K562 (cell line): ENCODE measurements around the gene AMIGO1. TPM values are rescaled to one million over a fixed set of nuclear protein-coding genes. Genes with fewer than 3 reads are reported as not detected.

Source experiments
- ATAC-seq: fragments of 200-7000 bp; cut with Tn5 transposase; 3 replicates; pipeline ENCODE4 v1.9.1; 2020; ENCODE audit warnings: moderate library complexity
- BruUV-seq: library from RNA; stranded (reverse); fragments of 400-500 nt; replicated peaks from 2 replicates; lab custom pipeline; 2021; lab: Mats Ljungman, UMichigan
- CTCF ChIA-PET: fragments of 300-600 bp; formaldehyde crosslinking; extraction: SDS; loops from one replicate; lab custom pipeline; 2021; ENCODE audit warnings: low intra/inter-chr PET ratio; lab: Yijun Ruan, JAX
- POLR2A ChIA-PET: fragments of 300-600, 350-650 bp; sonication (Branson Sonifier 250); formaldehyde crosslinking; extraction: SDS; loops from one replicate; lab custom pipeline; 2021; ENCODE audit warnings: antibody characterized with exemption, inconsistent platforms; lab: Yijun Ruan, JAX
- DNase-seq, 4 experiments: peaks; one replicate each; pipeline versions ENCODE4 v3.0.0 to v3.0.0-alpha.2; 2011 to 2018; ENCODE audit warnings: low spot score in 3 of 4, mixed read lengths in 3 of 4; ENCODE audit errors: extremely low read depth in 1 of 4
- FAIRE-seq: peaks from 2 replicates; lab custom pipeline; 2011; peaks lifted over from hg19 to GRCh38; lab: Jason Lieb, UNC
- H2AFZ ChIP-seq: 2 replicates; pipeline ENCODE4 v1.6.0; 2011; ENCODE audit warnings: low read depth, low read length, control low read depth, inconsistent platforms
- H3K27ac ChIP-seq: fragments of 200-600 bp; 3 replicates; pipeline ENCODE4 v1.8.0; 2011; ENCODE audit warnings: low read depth, mild to moderate bottlenecking, control low read depth, inconsistent platforms, low read length, moderate library complexity, mixed read lengths; ENCODE audit errors: extremely low read depth
- H3K27me3 ChIP-seq, 2 experiments: fragments of 300-600 bp in 1 of 2; 2 replicates in 1 of 2; 3 replicates in 1 of 2; pipeline versions ENCODE4 v1.6.0 to v1.8.0; 2011; ENCODE audit warnings: inconsistent platforms in 2 of 2, low read length in 2 of 2, mild to moderate bottlenecking in 1 of 2, mixed read lengths in 1 of 2, moderate library complexity in 1 of 2; ENCODE audit not compliant: control insufficient read depth in 2 of 2, insufficient read depth in 2 of 2
- H3K36me3 ChIP-seq: fragments of 300-600 bp; 3 replicates; pipeline ENCODE4 v1.8.0; 2011; ENCODE audit warnings: mild to moderate bottlenecking, low read length, inconsistent platforms; ENCODE audit not compliant: control insufficient read depth, insufficient read depth
- H3K4me1 ChIP-seq, 2 experiments: fragments of 200-600 bp in 1 of 2; replicated peaks in 1 of 2; 2 replicates in 1 of 2; 3 replicates in 1 of 2; pipeline versions ENCODE4 v1.5.1 to v1.8.0; 2011; ENCODE audit warnings: inconsistent platforms in 2 of 2, low read length in 2 of 2, mild to moderate bottlenecking in 1 of 2, mixed read lengths in 1 of 2, moderate library complexity in 1 of 2; ENCODE audit not compliant: control insufficient read depth in 2 of 2, insufficient read depth in 2 of 2
- H3K4me2 ChIP-seq: 2 replicates; pipeline ENCODE4 v1.6.1; 2011; ENCODE audit warnings: low read length, control low read depth, inconsistent platforms, mixed read lengths; ENCODE audit not compliant: insufficient read depth
- H3K4me3 ChIP-seq: fragments of 200-600 bp; sonication (generic), shearing (Covaris generic); 2 replicates; pipeline ENCODE4 v1.5.1; 2016; ENCODE audit warnings: control low read depth, inconsistent platforms
- H3K79me2 ChIP-seq: fragments of 200-600 bp; 3 replicates; pipeline ENCODE4 v1.8.0; 2011; ENCODE audit warnings: low read length, inconsistent platforms; ENCODE audit not compliant: control insufficient read depth, insufficient read depth
- H3K9ac ChIP-seq, 2 experiments: 2 replicates each; pipeline versions ENCODE4 v1.6.0 to v1.6.1; 2011; ENCODE audit warnings: low read depth in 2 of 2, low read length in 2 of 2, control low read depth in 1 of 2, inconsistent platforms in 1 of 2, mild to moderate bottlenecking in 1 of 2, mixed read lengths in 1 of 2; ENCODE audit not compliant: insufficient read depth in 1 of 2
- H3K9me1 ChIP-seq: one replicate; pipeline ENCODE4 v1.6.0; 2011; ENCODE audit warnings: inconsistent platforms, mild to moderate bottlenecking, low read length, moderate library complexity; ENCODE audit not compliant: control insufficient read depth, insufficient read depth
- H3K9me3 ChIP-seq: replicated peaks from 2 replicates; pipeline ENCODE4 v1.5.1; 2011; ENCODE audit warnings: low read depth, low read length, inconsistent platforms; ENCODE audit not compliant: control insufficient read depth, insufficient read depth
- H4K20me1 ChIP-seq: replicated peaks from 2 replicates; pipeline ENCODE4 v1.6.1; 2011; ENCODE audit warnings: low read length, inconsistent platforms, mixed read lengths; ENCODE audit not compliant: control insufficient read depth, insufficient read depth
- ATF3 ChIP-seq, 2 experiments: fragments of 450-650 bp in 1 of 2; sonication (generic) in 1 of 2; formaldehyde crosslinking in 1 of 2; IDR thresholded peaks in 1 of 2; conservative IDR thresholded peaks in 1 of 2; 2 replicates each; pipeline versions ENCODE4 v1.6.1 to v1.8.1; 2016 to 2023; ENCODE audit warnings: mild to moderate bottlenecking in 2 of 2, moderate library complexity in 2 of 2, inconsistent platforms in 1 of 2, missing genetic modification reagents in 1 of 2
- BCOR ChIP-seq: fragments of 450-650 bp; IDR thresholded peaks from 2 replicates; pipeline ENCODE4 v1.6.1; 2016
- COPS2 ChIP-seq: fragments of 450-650 bp; conservative IDR thresholded peaks from 2 replicates; pipeline ENCODE4 v1.6.1; 2016; ENCODE audit warnings: mild to moderate bottlenecking, moderate library complexity
- CREM ChIP-seq: IDR thresholded peaks from 2 replicates; pipeline ENCODE4 v1.6.1; 2014; ENCODE audit warnings: antibody characterized with exemption, low read depth
- FIP1L1 ChIP-seq: fragments of 200-400 bp; formaldehyde crosslinking; IDR thresholded peaks from 2 replicates; pipeline ENCODE4 v1.6.1; 2018; ENCODE audit warnings: mild to moderate bottlenecking, low read depth, low read length; ENCODE audit not compliant: poor library complexity, severe bottlenecking
- FOXJ2 ChIP-seq: fragments of 200-800 bp; sonication (Bioruptor generic); IDR thresholded peaks from 2 replicates; pipeline ENCODE4 v1.6.1; 2016; ENCODE audit warnings: missing genetic modification characterization, missing compliant biosample characterization
- FOXP1 ChIP-seq: sonication (generic); formaldehyde crosslinking; IDR thresholded peaks from 2 replicates; pipeline ENCODE4 v1.8.0; 2022; ENCODE audit warnings: mild to moderate bottlenecking, missing genetic modification reagents
- HDAC6 ChIP-seq: IDR thresholded peaks from 2 replicates; pipeline ENCODE4 v1.6.1; 2012; ENCODE audit warnings: low read depth, mild to moderate bottlenecking, control low read depth, inconsistent platforms, low read length, moderate library complexity
- HNRNPUL1 ChIP-seq: fragments of 200-400 bp; formaldehyde crosslinking; IDR thresholded peaks from 2 replicates; pipeline ENCODE4 v1.6.1; 2017; ENCODE audit warnings: low read length
- PHF8 ChIP-seq: fragments of 200-600 bp; sonication (generic); IDR thresholded peaks from 2 replicates; pipeline ENCODE4 v1.6.1; 2012; ENCODE audit warnings: mixed run types, mild to moderate bottlenecking, inconsistent platforms, low read length, moderate library complexity, borderline replicate concordance
- PRDM10 ChIP-seq: fragments of 450-650 bp; IDR thresholded peaks from 2 replicates; pipeline ENCODE4 v1.6.1; 2018; ENCODE audit not compliant: partially characterized antibody
- RBM14 ChIP-seq: fragments of 200-400 bp; formaldehyde crosslinking; IDR thresholded peaks from 2 replicates; pipeline ENCODE4 v1.6.1; 2018; ENCODE audit warnings: low read depth, mild to moderate bottlenecking, low read length, moderate library complexity, borderline replicate concordance; ENCODE audit not compliant: insufficient read depth
- TEAD2 ChIP-seq: fragments of 450-650 bp; IDR thresholded peaks from 2 replicates; pipeline ENCODE4 v1.6.1; 2016; ENCODE audit warnings: missing genetic modification characterization, control low read depth, missing compliant biosample characterization
- ZNF584 ChIP-seq: fragments of 200-800 bp; sonication (Bioruptor generic); IDR thresholded peaks from 2 replicates; pipeline ENCODE4 v1.6.1; 2016; ENCODE audit warnings: low read depth, mild to moderate bottlenecking, missing genetic modification characterization, missing compliant biosample characterization
- WGBS: fragments of 100-300 bp; shearing (Covaris generic); methylation state at CpG from one replicate; pipeline ENCODE4 v1.1.6; 2016; ENCODE audit warnings: low coverage, mixed read lengths; ENCODE audit not compliant: insufficient coverage; ENCODE audit errors: missing lambda C conversion rate; 5-methylcytosine and 5-hydroxymethylcytosine counted together
- in situ Hi-C: fragments of 300-500 bp; cut with MboI; formaldehyde crosslinking; loops from 4 replicates; pipeline ENCODE4 v1.15.0; 2018; ENCODE audit warnings: inconsistent platforms, mixed read lengths
- intact Hi-C: fragments of 100-400 bp; cut with micrococcal nuclease; formaldehyde crosslinking; loops from 2 replicates; pipeline ENCODE4 v1.14.2; 2022
- polyA plus RNA-seq, 8 experiments: library from polyadenylated mRNA; depleted of rRNA in 4 of 8; stranded (reverse) in 5 of 8; unstranded in 3 of 8; fragments of >200 nt; fragmentation: Nextera tagmentation in 2 of 8; fragmentation: Illumina TruSeq in 1 of 8; extraction: Ambion mirVana in 2 of 8; extraction: Trizol in 1 of 8; gene quantifications; 2 replicates each; pipeline versions ENCODE4 v1.2.1 to v1.2.3, GENCODE V29; 2011 to 2014; ENCODE audit warnings: inconsistent platforms in 1 of 8, missing spikeins in 1 of 8
- total RNA-seq, 7 experiments: library from RNA; depleted of rRNA in 6 of 7; stranded (reverse); fragments of >200 nt in 6 of 7; fragmentation: Illumina TruSeq in 2 of 7; extraction: Trizol in 2 of 7; gene quantifications; 2 replicates each; pipeline versions ENCODE4 v1.2.1 to v1.2.3, GENCODE V29; 2011 to 2021; ENCODE audit warnings: low replicate concordance in 1 of 7

AMIGO1 gene
- total and polyA plus RNA-seq, 9 of the 15 experiments (the other 6 are each of a cell fraction or from before 2014, with no cell fraction given) = 0.24 to 1.0 (median 0.54) TPM

DNA sequence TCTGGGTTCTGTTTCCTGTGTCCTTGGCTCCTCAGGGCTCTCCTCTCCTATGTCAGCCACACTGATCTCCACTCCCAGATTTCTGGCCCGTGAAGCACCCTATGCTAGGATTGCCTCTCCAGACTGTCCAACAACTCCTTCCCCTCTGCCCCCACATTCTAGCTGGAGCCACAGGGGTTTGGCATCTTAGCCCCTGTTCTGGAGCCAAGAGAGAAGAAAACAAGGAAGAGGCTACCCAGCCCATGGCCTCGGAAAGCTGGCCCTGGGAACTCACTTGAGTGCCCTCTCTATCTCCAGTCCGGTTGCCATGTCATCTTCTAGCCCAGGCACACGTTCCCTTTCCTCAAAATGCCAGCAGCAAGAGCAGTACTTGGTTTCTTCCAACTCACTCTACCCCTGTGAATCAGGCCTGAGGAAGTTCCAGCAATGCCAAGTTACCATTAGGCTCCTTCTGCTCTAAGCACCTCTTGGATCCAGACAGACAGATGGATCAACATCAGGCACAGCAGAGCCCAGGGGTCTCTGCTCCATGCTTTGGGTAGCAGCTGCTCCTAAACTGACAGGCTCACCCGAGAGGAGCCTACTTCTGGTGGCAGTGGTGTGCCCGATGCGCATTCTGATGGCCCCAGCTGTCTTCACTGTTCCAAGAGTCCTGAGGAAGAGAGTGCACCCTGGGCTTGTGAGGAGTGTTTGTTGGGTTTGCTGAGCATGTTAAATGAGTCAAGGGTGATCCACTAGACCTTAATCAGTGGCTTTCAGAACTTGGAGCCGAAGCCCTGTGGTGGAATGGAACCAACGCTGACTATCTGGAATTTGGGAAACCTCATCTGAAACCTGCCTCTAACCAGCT lies 18.5 kb upstream of the AMIGO1 start:
- no peaks in the 10 kb centered on the region for H3K79me2 ChIP-seq
- H2AFZ ChIP-seq = no peak overlapping the region
- no peak for FAIRE-seq
- peaks cover 9 to 14% of the 10 kb centered on the region in 2 experiments; a peak in 4 of 5 replicates for H3K4me1 ChIP-seq
- no peaks in the 10 kb centered on the region for H3K36me3 ChIP-seq
- CTCF ChIA-PET = no interaction called here
- ATAC-seq = no peak
- peaks cover 17 to 27% of the 10 kb centered on the region in 2 experiments for H3K27me3 ChIP-seq
- H3K9me1 ChIP-seq = no peaks in the 10 kb centered on the region
- DNase-seq = no peak
- H3K9ac ChIP-seq = no peak overlapping the region; a peak in 1 of 4 replicates
- in situ Hi-C loops (no loop called here), intact Hi-C loops (no loop called here)
- no peak for TF ChIP-seq RBM14
- no peak for TF ChIP-seq BCOR
- TF ChIP-seq PHF8 = no peak
- no peak for TF ChIP-seq FOXJ2
- TF ChIP-seq HNRNPUL1 = no peak
- no peak for TF ChIP-seq COPS2
- no peak for TF ChIP-seq HDAC6
- TF ChIP-seq FOXP1 (CRISPR knock-in tag) = no peak
- TF ChIP-seq FIP1L1 = no peak
- TF ChIP-seq PRDM10 = no peak
- no peak for TF ChIP-seq ATF3 (IDR thresholded peaks at IDR 0.05)
- TF ChIP-seq ATF3 (CRISPR knock-in tag; conservative IDR thresholded peaks at IDR 0.05) = no peak
- no peak for TF ChIP-seq CREM
- TF ChIP-seq TEAD2 = no peak
- no peak for TF ChIP-seq ZNF584 (CRISPR knock-in tag)
- H3K9me3 ChIP-seq = no peaks in the 10 kb centered on the region
- H3K4me2 ChIP-seq = no peak overlapping the region
- no TSS peak for BruUV-seq
- no peak overlapping the region for H3K27ac ChIP-seq
- H3K4me3 ChIP-seq = no peak overlapping the region
- H4K20me1 ChIP-seq = no peaks in the 10 kb centered on the region
- WGBS = 22% methylated on average over 9 of the region's 9 CpGs
- POLR2A ChIA-PET = interaction anchor here (0.6 to 2.9 kb wide), 7 partner anchors 11 to 39 kb away, joined by 3 to 13 read pairs (median 4); partner anchors contain the start of genes AMIGO1 and GNAI3
